ENCODE data around the gene LSM7.

DNA sequence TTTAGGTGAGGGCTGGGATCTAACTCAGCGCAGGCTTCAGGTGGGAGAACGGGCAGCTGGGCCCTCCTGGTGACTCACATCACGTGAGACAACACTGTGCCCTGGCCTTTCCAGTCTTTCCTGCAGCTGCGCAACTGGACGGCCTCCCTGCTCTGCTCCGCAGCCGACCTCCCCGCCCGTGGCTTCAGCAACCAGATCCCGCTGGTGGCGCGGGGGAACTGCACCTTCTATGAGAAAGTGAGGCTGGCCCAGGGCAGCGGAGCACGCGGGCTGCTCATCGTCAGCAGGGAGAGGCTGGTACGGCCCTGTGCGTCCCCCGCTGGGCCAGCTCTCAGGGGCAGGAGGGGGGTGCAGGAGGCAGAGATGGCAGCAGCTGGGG is 8.9 kb upstream of the LSM7 start:
- TF ChIP-seq, protein P1, sequence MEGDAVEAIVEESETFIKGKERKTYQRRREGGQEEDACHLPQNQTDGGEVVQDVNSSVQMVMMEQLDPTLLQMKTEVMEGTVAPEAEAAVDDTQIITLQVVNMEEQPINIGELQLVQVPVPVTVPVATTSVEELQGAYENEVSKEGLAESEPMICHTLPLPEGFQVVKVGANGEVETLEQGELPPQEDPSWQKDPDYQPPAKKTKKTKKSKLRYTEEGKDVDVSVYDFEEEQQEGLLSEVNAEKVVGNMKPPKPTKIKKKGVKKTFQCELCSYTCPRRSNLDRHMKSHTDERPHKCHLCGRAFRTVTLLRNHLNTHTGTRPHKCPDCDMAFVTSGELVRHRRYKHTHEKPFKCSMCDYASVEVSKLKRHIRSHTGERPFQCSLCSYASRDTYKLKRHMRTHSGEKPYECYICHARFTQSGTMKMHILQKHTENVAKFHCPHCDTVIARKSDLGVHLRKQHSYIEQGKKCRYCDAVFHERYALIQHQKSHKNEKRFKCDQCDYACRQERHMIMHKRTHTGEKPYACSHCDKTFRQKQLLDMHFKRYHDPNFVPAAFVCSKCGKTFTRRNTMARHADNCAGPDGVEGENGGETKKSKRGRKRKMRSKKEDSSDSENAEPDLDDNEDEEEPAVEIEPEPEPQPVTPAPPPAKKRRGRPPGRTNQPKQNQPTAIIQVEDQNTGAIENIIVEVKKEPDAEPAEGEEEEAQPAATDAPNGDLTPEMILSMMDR (IDR thresholded peaks at IDR 0.05): no peak
- TF ChIP-seq POLR2A (IDR thresholded peaks at IDR 0.05): no peak
